ENCODE measurements around the gene OCA2. TPM values are rescaled to one million over a fixed set of nuclear protein-coding genes. Genes with fewer than 3 reads are reported as not detected.

Gene OCA2
- total RNA-seq, 1 donor from 2014 or later, result 0.26 TPM

DNA sequence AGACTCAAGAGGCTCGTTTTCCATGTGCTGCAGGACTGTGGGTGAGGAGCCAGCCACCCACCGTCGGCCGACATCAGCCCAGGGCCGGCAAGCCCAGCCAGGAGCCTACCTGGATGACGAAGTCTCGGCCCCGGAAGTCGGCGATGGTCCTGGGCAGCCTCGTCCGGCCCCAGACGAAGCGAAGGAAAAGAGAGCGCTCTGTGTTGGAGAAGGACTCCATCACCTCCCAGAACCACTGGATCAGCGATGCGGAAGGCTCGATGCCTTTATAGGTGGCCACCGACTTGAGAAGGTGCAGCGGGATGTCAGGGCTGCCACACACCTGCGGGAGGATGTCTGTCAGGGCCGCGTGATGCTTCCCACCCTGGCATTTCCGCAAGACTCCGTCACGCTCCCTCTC, 13.8 kb upstream of the OCA2 start:
- no peak for FAIRE-seq
- DNase-seq (ENCODE audit: low read depth), result no peak
- H3K4me3 ChIP-seq (ENCODE audit: low read depth, low read length), result no peak overlapping the region
- TF ChIP-seq, protein P1, sequence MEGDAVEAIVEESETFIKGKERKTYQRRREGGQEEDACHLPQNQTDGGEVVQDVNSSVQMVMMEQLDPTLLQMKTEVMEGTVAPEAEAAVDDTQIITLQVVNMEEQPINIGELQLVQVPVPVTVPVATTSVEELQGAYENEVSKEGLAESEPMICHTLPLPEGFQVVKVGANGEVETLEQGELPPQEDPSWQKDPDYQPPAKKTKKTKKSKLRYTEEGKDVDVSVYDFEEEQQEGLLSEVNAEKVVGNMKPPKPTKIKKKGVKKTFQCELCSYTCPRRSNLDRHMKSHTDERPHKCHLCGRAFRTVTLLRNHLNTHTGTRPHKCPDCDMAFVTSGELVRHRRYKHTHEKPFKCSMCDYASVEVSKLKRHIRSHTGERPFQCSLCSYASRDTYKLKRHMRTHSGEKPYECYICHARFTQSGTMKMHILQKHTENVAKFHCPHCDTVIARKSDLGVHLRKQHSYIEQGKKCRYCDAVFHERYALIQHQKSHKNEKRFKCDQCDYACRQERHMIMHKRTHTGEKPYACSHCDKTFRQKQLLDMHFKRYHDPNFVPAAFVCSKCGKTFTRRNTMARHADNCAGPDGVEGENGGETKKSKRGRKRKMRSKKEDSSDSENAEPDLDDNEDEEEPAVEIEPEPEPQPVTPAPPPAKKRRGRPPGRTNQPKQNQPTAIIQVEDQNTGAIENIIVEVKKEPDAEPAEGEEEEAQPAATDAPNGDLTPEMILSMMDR (IDR thresholded peaks at IDR 0.05; ENCODE audit: insufficient read depth, low read length, severe bottlenecking), result no peak
- peaks cover 20% of the 10 kb centered on the region for H3K36me3 ChIP-seq (ENCODE audit: control insufficient read depth, insufficient read depth, low read length)
- no peaks in the 10 kb centered on the region for H3K27me3 ChIP-seq (ENCODE audit: control insufficient read depth, insufficient read depth, low read length)

DNA sequence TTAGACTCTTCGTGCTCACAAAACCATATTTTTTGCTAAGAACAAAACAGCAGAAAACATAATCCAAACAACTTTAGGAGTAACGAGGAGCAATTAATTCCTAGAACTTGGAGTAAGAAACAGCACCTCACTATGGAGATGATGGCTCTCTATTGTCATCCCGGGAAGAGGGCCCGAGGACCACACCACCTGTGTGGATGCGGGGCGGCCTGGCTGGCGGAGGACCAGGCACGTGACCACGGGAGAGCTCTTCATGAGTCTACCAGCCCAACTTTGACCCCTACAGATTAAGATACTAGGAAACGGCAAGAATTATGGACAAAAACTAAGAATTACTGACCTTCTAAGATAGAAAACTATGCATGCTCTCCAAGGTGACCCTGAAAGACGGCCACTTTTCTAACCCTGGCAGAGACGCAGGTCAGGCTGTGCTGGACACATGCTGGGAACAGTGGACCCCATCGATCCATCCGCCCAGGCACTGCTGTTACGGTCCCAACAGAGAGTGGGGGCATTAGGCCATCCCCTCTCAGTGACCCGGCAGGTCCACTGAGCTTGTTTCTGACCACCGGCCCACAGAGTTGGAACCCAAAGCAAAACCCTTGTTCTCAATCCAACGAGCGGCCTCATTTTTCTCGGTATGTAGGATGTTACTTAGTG, 13.1 kb upstream of the OCA2 start:
- no peak overlapping the region for H3K4me3 ChIP-seq (ENCODE audit: low read depth, low read length)
- peaks cover 18% of the 10 kb centered on the region for H3K36me3 ChIP-seq (ENCODE audit: control insufficient read depth, insufficient read depth, low read length)
- H3K27me3 ChIP-seq (ENCODE audit: control insufficient read depth, insufficient read depth, low read length), result no peaks in the 10 kb centered on the region
- FAIRE-seq, result no peak
- no peak for DNase-seq (ENCODE audit: low read depth)
- TF ChIP-seq, protein P1 (IDR thresholded peaks at IDR 0.05; ENCODE audit: insufficient read depth, low read length, severe bottlenecking), result no peak

DNA sequence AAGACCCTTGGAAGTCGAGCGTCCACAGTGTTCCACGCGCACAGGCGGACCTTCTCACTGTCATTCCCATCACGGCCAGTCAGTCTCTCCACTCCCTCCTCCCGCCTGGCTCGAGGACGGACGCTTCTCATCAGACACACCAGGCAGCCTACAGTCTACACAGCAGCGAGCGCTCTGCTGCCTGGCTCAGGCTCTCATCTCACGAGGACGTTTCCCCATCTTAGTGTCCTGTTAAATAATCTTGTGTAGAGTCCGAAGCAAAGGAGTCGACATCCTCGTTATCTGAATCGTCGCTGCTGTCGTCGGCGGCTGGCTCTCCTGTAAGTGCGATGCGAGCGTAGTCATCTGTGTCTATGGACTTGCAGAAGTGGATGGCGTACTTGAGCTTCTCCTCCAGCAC, 12.4 kb upstream of the OCA2 start:
- FAIRE-seq (no peak), DNase-seq (ENCODE audit: low read depth) (no peak)
- TF ChIP-seq, protein P1 (IDR thresholded peaks at IDR 0.05; ENCODE audit: insufficient read depth, low read length, severe bottlenecking), result no peak
- H3K36me3 ChIP-seq (ENCODE audit: control insufficient read depth, insufficient read depth, low read length), result peaks cover 13% of the 10 kb centered on the region
- H3K4me3 ChIP-seq (ENCODE audit: low read depth, low read length), result no peak overlapping the region
- no peaks in the 10 kb centered on the region for H3K27me3 ChIP-seq (ENCODE audit: control insufficient read depth, insufficient read depth, low read length)

DNA sequence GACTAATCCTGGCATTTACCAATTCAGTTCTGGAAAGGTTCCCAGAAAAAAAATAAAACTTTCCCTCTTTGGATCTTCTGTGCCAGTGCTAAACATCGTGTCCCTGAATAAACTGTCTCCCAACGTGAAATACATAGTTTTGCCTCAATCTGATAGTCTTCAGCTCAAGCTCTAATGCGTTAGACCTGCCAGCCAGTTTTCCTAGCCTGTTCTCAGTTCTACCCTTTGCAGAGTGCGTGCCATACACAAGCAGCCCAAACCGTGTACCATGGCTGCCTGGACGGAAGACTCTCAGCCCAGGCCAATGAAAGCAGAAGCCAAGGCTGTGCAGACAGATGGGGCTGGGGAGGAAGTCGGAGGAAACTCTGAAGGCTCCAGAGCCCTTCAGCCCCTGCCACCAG, 11.4 kb upstream of the OCA2 start:
- DNase-seq (ENCODE audit: low read depth) (no peak), FAIRE-seq (no peak)
- Histone ChIP-seq H3K27me3 (ENCODE audit: control insufficient read depth, insufficient read depth, low read length) (no peaks in the 10 kb centered on the region), H3K4me3 (ENCODE audit: low read depth, low read length) (no peak overlapping the region), H3K36me3 (ENCODE audit: control insufficient read depth, insufficient read depth, low read length) (peaks cover 12% of the 10 kb centered on the region)
- TF ChIP-seq, protein P1 (IDR thresholded peaks at IDR 0.05; ENCODE audit: insufficient read depth, low read length, severe bottlenecking), result no peak

DNA sequence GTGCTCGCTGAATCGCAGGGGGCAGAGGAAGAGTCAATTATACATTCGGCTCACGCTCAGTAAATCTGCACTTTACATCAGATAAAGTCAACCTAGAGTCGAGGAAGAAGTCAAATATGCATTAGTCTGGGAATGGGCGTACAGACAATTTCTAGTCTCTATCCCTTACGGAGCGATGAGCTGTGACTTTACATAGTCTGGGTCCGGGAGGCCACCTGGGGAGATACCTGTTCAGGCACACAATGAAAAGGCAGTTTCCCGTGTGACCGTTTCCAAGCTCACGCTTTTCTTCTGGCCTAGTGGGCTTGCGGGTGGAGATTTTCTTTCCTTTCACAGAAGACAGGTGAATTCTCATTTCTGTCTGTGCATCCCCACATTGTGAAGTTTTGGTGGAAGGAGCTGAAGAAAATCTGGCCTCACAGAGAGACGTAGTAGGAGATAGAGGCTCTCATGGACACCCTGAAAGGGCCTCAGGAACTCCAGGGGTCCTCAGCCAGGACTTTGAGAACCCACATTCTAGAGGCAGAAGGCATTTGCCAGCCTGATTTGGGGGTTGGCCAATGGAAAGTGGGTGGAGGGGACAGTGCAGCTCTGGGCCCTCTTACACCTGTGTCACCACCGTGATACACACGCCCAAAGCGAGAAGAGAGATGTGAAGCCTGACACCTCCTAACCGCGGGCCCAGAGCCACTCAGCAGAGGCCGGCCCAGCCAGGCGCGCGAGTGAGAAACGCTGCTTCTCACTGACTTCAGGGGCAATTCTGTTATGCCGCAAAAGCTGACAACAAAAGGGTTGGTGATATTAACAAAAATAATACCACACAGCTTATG, 10.7 kb upstream of the OCA2 start:
- no peak overlapping the region for H3K4me3 ChIP-seq (ENCODE audit: low read depth, low read length)
- FAIRE-seq, result no peak

More for the DNA sequence above, 10.7 kb upstream of the OCA2 start:
- no peak for DNase-seq (ENCODE audit: low read depth)
- Histone ChIP-seq H3K27me3 (ENCODE audit: control insufficient read depth, insufficient read depth, low read length) (no peaks in the 10 kb centered on the region), H3K36me3 (ENCODE audit: control insufficient read depth, insufficient read depth, low read length) (peaks cover 11% of the 10 kb centered on the region)
- TF ChIP-seq, protein P1 (IDR thresholded peaks at IDR 0.05; ENCODE audit: insufficient read depth, low read length, severe bottlenecking), result no peak
